Lower leg skin (tissue), 3 donors: ENCODE measurements around the gene FZD4.

Experiments
- POLR2A ChIP-seq, 2 donors: fragments of 450-650 bp; IDR thresholded peaks; one replicate each; pipeline ENCODE4 v1.6.1; 2016 to 2017; ENCODE audit warnings: antibody characterized with exemption in 2 of 2, mild to moderate bottlenecking in 1 of 2, moderate library complexity in 1 of 2
- TF ChIP-seq, protein P1 (sequence below), 3 donors: fragments of 450-650 bp; IDR thresholded peaks; one replicate each; pipeline ENCODE4 v1.5.1; 2016; ENCODE audit warnings: antibody characterized with exemption in 3 of 3, mild to moderate bottlenecking in 3 of 3, moderate library complexity in 2 of 3

- no peak for TF ChIP-seq POLR2A (IDR thresholded peaks at IDR 0.05)
- TF ChIP-seq, protein P1, sequence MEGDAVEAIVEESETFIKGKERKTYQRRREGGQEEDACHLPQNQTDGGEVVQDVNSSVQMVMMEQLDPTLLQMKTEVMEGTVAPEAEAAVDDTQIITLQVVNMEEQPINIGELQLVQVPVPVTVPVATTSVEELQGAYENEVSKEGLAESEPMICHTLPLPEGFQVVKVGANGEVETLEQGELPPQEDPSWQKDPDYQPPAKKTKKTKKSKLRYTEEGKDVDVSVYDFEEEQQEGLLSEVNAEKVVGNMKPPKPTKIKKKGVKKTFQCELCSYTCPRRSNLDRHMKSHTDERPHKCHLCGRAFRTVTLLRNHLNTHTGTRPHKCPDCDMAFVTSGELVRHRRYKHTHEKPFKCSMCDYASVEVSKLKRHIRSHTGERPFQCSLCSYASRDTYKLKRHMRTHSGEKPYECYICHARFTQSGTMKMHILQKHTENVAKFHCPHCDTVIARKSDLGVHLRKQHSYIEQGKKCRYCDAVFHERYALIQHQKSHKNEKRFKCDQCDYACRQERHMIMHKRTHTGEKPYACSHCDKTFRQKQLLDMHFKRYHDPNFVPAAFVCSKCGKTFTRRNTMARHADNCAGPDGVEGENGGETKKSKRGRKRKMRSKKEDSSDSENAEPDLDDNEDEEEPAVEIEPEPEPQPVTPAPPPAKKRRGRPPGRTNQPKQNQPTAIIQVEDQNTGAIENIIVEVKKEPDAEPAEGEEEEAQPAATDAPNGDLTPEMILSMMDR (IDR thresholded peaks at IDR 0.05) = no peak
Observed at GRCh38 chr11:86933891-86934581, 21.2 kb downstream of the FZD4 start.
